Measurements from ENCODE around the gene MINDY4. TPM values are rescaled to one million over a fixed set of nuclear protein-coding genes. Genes with fewer than 3 reads are reported as not detected.

Gene MINDY4
- total RNA-seq, 1 donor from 2014 or later = 6.3 TPM

DNA sequence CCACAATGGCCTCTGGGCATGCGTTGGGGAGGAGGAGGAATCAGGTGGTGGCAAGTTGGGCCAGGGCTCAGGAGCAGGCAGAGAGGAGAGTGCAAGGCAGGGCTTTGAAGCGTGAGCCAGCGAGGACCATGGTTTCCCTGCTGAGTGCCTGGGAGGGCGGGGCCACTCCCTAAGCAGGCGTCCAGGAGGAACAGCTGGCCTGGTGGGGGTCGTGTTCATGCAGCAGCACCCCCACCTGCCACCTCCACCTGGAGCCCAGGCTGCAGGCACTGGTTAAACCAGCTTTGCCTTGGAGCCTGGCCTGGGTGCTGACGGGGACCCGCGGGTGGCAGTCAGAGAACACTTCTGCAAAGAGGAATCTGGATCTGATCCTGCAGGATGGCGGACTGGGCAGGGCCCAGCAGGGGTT, 116.3 kb downstream of the MINDY4 start:
- Mint-ChIP-seq H3K4me1 (ENCODE audit: low read depth) (peaks cover 29% of the 10 kb centered on the region), H3K36me3 (ENCODE audit: low read depth) (peaks cover 6% of the 10 kb centered on the region), H3K27me3 (ENCODE audit: low read depth) (peaks cover 20% of the 10 kb centered on the region), H3K4me3 (ENCODE audit: unreplicated experiment) (no peak overlapping the region), H3K9me3 (ENCODE audit: low read depth) (no peaks in the 10 kb centered on the region), H3K27ac (ENCODE audit: unreplicated experiment) (no peak overlapping the region)
- no peak for DNase-seq (ENCODE audit: low spot score)
- TF ChIP-seq, protein P1, sequence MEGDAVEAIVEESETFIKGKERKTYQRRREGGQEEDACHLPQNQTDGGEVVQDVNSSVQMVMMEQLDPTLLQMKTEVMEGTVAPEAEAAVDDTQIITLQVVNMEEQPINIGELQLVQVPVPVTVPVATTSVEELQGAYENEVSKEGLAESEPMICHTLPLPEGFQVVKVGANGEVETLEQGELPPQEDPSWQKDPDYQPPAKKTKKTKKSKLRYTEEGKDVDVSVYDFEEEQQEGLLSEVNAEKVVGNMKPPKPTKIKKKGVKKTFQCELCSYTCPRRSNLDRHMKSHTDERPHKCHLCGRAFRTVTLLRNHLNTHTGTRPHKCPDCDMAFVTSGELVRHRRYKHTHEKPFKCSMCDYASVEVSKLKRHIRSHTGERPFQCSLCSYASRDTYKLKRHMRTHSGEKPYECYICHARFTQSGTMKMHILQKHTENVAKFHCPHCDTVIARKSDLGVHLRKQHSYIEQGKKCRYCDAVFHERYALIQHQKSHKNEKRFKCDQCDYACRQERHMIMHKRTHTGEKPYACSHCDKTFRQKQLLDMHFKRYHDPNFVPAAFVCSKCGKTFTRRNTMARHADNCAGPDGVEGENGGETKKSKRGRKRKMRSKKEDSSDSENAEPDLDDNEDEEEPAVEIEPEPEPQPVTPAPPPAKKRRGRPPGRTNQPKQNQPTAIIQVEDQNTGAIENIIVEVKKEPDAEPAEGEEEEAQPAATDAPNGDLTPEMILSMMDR (IDR thresholded peaks at IDR 0.05) = no peak

DNA sequence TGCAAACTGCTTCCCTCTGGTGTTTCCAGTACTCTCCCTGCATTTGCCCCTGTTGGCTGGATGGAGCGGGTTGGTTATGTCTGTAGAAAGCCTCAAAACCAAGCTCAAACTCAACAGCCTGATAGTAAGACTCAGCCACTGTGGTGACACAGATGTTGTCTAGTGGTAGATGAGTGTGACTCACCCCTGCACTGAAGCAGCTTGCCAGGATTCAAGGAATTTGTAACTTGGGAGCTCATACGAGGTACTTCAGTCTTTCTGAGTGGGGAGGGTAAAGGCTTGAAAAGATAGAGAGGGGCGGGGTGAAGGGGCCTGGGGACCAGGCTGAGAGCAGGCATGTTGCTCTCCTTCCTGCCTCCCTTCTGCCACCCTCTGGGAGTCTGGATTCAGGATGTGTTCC, 117.5 kb downstream of the MINDY4 start:
- H3K36me3 Mint-ChIP-seq (ENCODE audit: low read depth) = peaks cover 5% of the 10 kb centered on the region
- peaks cover 19% of the 10 kb centered on the region for H3K27me3 Mint-ChIP-seq (ENCODE audit: low read depth)
- peak overlapping the region; percentile 68 for H3K27ac Mint-ChIP-seq (ENCODE audit: unreplicated experiment)
- no peak for DNase-seq (ENCODE audit: low spot score)
- H3K4me3 Mint-ChIP-seq (ENCODE audit: unreplicated experiment) = no peak overlapping the region
- TF ChIP-seq, protein P1 (IDR thresholded peaks at IDR 0.05) = peak; percentile 44
- H3K9me3 Mint-ChIP-seq (ENCODE audit: low read depth) = no peaks in the 10 kb centered on the region
- H3K4me1 Mint-ChIP-seq (ENCODE audit: low read depth) = peaks cover 41% of the 10 kb centered on the region

DNA sequence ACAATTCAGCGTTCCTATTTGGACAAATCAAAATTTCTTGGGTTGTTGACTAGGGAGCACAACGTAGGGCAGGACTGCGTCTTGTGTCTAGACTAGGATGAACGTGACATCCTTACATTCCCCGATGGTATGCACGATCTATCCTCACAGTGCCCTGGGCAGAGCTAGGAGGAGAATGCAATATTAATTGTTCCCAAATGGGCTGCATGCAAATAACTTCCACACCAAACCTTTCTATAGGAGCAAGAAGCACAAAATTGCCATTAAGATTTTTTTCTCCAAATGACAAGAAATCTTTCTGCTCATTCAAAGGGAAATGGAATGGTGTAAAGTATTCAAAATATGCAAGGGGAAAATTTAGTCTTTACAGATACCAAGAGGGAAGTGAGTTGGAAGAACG, 119.0 kb downstream of the MINDY4 start:
- Mint-ChIP-seq H3K4me1 (ENCODE audit: low read depth) (peaks cover 47% of the 10 kb centered on the region), H3K36me3 (ENCODE audit: low read depth) (peaks cover 3% of the 10 kb centered on the region), H3K27ac (ENCODE audit: unreplicated experiment) (no peak overlapping the region), H3K9me3 (ENCODE audit: low read depth) (no peaks in the 10 kb centered on the region), H3K4me3 (ENCODE audit: unreplicated experiment) (no peak overlapping the region), H3K27me3 (ENCODE audit: low read depth) (peaks cover 15% of the 10 kb centered on the region)
- TF ChIP-seq, protein P1 (IDR thresholded peaks at IDR 0.05) = no peak
- DNase-seq (ENCODE audit: low spot score) = no peak

DNA sequence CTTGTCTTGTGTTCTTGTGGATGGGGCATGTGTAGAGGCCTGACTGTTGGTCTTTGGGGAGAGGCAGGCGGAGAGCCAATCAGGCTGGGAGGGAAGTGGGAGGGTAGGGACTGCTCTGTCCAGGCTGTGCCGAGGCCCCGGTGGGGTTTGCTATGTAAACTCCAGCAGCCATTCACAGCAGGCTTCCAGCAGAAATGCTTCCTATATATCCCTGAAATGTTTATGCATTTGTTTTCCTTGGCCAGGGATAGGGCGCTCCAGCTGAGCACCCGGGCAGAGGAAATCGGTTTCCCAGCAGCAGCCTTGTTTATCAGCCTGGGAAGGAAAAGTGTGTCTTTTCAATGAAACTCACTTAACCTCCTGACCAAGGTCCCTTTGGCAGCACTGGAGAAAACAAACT, 122.1 kb downstream of the MINDY4 start:
- H3K4me1 Mint-ChIP-seq (ENCODE audit: low read depth) = peaks cover 35% of the 10 kb centered on the region
- no peak for DNase-seq (ENCODE audit: low spot score)
- no peaks in the 10 kb centered on the region for H3K9me3 Mint-ChIP-seq (ENCODE audit: low read depth)
- TF ChIP-seq, protein P1 (IDR thresholded peaks at IDR 0.05) = no peak
- H3K27ac Mint-ChIP-seq (ENCODE audit: unreplicated experiment) = peak overlapping the region; percentile 52
- peaks cover 3% of the 10 kb centered on the region for H3K36me3 Mint-ChIP-seq (ENCODE audit: low read depth)
- peaks cover 23% of the 10 kb centered on the region for H3K27me3 Mint-ChIP-seq (ENCODE audit: low read depth)
- H3K4me3 Mint-ChIP-seq (ENCODE audit: unreplicated experiment) = no peak overlapping the region

DNA sequence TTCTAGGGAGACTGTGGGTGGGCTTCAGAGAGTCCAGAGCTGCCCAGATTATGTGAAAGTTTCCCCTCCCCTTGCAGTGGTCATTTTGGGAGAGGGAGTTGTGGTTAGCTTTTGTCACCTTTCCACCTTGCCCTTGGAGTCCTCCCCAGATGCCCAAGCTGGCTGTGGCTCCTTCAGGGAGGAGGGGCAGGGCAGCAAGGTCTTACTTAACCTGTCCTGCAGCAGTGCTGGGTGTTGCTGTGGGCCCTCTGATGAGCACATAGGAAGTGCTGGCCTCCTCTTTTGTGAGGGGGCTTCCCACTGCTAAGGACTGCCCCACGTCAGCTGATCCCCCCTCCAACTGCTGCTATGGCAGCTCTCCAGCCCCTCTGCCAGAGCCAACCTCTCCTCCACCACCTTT, 122.8 kb downstream of the MINDY4 start:
- no peak for DNase-seq (ENCODE audit: low spot score)
- Mint-ChIP-seq H3K4me3 (ENCODE audit: unreplicated experiment) (no peak overlapping the region), H3K9me3 (ENCODE audit: low read depth) (no peaks in the 10 kb centered on the region), H3K27ac (ENCODE audit: unreplicated experiment) (no peak overlapping the region), H3K27me3 (ENCODE audit: low read depth) (peaks cover 21% of the 10 kb centered on the region), H3K36me3 (ENCODE audit: low read depth) (peaks cover 3% of the 10 kb centered on the region), H3K4me1 (ENCODE audit: low read depth) (peaks cover 28% of the 10 kb centered on the region)
- TF ChIP-seq, protein P1 (IDR thresholded peaks at IDR 0.05) = no peak

All from chondrocyte (in vitro differentiated cells).